NT2/D1 (cell line): Measurements from ENCODE around the gene ACBD6.

Experiments used
- DNase-seq: peaks from one replicate; pipeline ENCODE4 v3.0.0-alpha.2; 2011; ENCODE audit warnings: low read depth, low spot score
- H3K27me3 ChIP-seq: 2 replicates; pipeline ENCODE4 v1.6.0; 2011; ENCODE audit warnings: mild to moderate bottlenecking; ENCODE audit not compliant: insufficient read length, insufficient read depth
- H3K36me3 ChIP-seq: 2 replicates; pipeline ENCODE4 v1.6.1; 2011; ENCODE audit warnings: mild to moderate bottlenecking, low read length, mixed read lengths; ENCODE audit not compliant: insufficient read depth, insufficient read length
- H3K4me1 ChIP-seq: 2 replicates; pipeline ENCODE4 v1.5.1; 2011; ENCODE audit not compliant: insufficient read depth, insufficient read length
- H3K4me3 ChIP-seq: 2 replicates; pipeline ENCODE4 v1.5.1; 2011; ENCODE audit warnings: low read depth; ENCODE audit not compliant: insufficient read length
- H3K9ac ChIP-seq: 2 replicates; pipeline ENCODE4 v1.6.0; 2011; ENCODE audit warnings: low read depth; ENCODE audit not compliant: insufficient read length
- H3K9me3 ChIP-seq: 2 replicates; pipeline ENCODE4 v1.5.1; 2011; ENCODE audit warnings: mild to moderate bottlenecking, low read length; ENCODE audit not compliant: insufficient read depth
- SUZ12 ChIP-seq: IDR thresholded peaks from 2 replicates; pipeline ENCODE4 v1.6.1; 2011; ENCODE audit not compliant: insufficient read length, insufficient read depth; ENCODE audit errors: extremely low read depth
- YY1 ChIP-seq: IDR thresholded peaks from 2 replicates; pipeline ENCODE4 v1.6.1; 2011; ENCODE audit not compliant: insufficient read length, insufficient read depth
- ZNF274 ChIP-seq: IDR thresholded peaks from 2 replicates; pipeline ENCODE4 v1.6.1; 2011; ENCODE audit warnings: mild to moderate bottlenecking, low read depth, low read length

Gene ACBD6

GRCh38 chr1:180366371-180367068 is 135.9 kb downstream of the ACBD6 start:
- no peak for TF ChIP-seq YY1
- no peak for TF ChIP-seq SUZ12
- no peak for TF ChIP-seq ZNF274
- no peak for DNase-seq
- Histone ChIP-seq H3K4me1 (no peaks in the 10 kb centered on the region), H3K9me3 (no peaks in the 10 kb centered on the region), H3K36me3 (no peaks in the 10 kb centered on the region), H3K27me3 (no peaks in the 10 kb centered on the region), H3K4me3 (no peak overlapping the region), H3K9ac (no peak overlapping the region)

- H3K27me3 ChIP-seq = no peaks in the 10 kb centered on the region
These were observed 137.3 kb downstream of the ACBD6 start for GRCh38 chr1:180365039-180365438.

GRCh38 chr1:180363246-180363995 is 139.0 kb downstream of the ACBD6 start:
- Histone ChIP-seq H3K4me3 (no peak overlapping the region), H3K27me3 (no peaks in the 10 kb centered on the region), H3K4me1 (no peaks in the 10 kb centered on the region), H3K9ac (no peak overlapping the region), H3K36me3 (no peaks in the 10 kb centered on the region), H3K9me3 (no peaks in the 10 kb centered on the region)
- peak; percentile 15 for DNase-seq
- TF ChIP-seq SUZ12 (no peak), YY1 (no peak), ZNF274 (no peak)

More at GRCh38 chr1:180365039-180365438, 137.3 kb downstream of the ACBD6 start:
- no peak for TF ChIP-seq ZNF274
- TF ChIP-seq YY1 = no peak
- no peak for TF ChIP-seq SUZ12
- peak; percentile 15 for DNase-seq
- Histone ChIP-seq H3K4me3 (no peak overlapping the region), H3K4me1 (no peaks in the 10 kb centered on the region), H3K9ac (no peak overlapping the region), H3K9me3 (no peaks in the 10 kb centered on the region), H3K36me3 (no peaks in the 10 kb centered on the region)

- no peak overlapping the region for H3K9ac ChIP-seq
- no peaks in the 10 kb centered on the region for H3K27me3 ChIP-seq
- DNase-seq = no peak
- H3K4me3 ChIP-seq = no peak overlapping the region
- no peaks in the 10 kb centered on the region for H3K9me3 ChIP-seq
- TF ChIP-seq YY1 (no peak), SUZ12 (no peak), ZNF274 (no peak)
- no peaks in the 10 kb centered on the region for H3K36me3 ChIP-seq
- no peaks in the 10 kb centered on the region for H3K4me1 ChIP-seq
These were observed 141.9 kb downstream of the ACBD6 start for GRCh38 chr1:180360333-180361075.

- no peaks in the 10 kb centered on the region for H3K4me1 ChIP-seq
- TF ChIP-seq YY1 (no peak), ZNF274 (no peak), SUZ12 (no peak)
- H3K36me3 ChIP-seq = no peaks in the 10 kb centered on the region
- H3K27me3 ChIP-seq = no peaks in the 10 kb centered on the region
- H3K9ac ChIP-seq = no peak overlapping the region
- H3K9me3 ChIP-seq = no peaks in the 10 kb centered on the region
- no peak for DNase-seq
- no peak overlapping the region for H3K4me3 ChIP-seq
These were observed 143.7 kb downstream of the ACBD6 start for GRCh38 chr1:180358649-180359048.

GRCh38 chr1:180353945-180354344 is 148.4 kb downstream of the ACBD6 start:
- Histone ChIP-seq H3K9me3 (no peaks in the 10 kb centered on the region), H3K27me3 (no peaks in the 10 kb centered on the region), H3K4me3 (no peak overlapping the region), H3K36me3 (no peaks in the 10 kb centered on the region), H3K4me1 (no peaks in the 10 kb centered on the region), H3K9ac (no peak overlapping the region)
- TF ChIP-seq ZNF274 (no peak), SUZ12 (no peak), YY1 (no peak)
- DNase-seq = peak; percentile 38

GRCh38 chr1:180352588-180352987 is 149.8 kb downstream of the ACBD6 start:
- Histone ChIP-seq H3K36me3 (no peaks in the 10 kb centered on the region), H3K4me3 (no peak overlapping the region), H3K9me3 (no peaks in the 10 kb centered on the region), H3K4me1 (no peaks in the 10 kb centered on the region), H3K27me3 (no peaks in the 10 kb centered on the region), H3K9ac (no peak overlapping the region)
- TF ChIP-seq YY1 = no peak
- no peak for TF ChIP-seq SUZ12
- no peak for TF ChIP-seq ZNF274
- no peak for DNase-seq
